Mammary epithelial cell (primary cell): Measurements from ENCODE around the gene PRR13.
"Not testable (repeated sequence)": the region's sequence is repeated elsewhere in the genome, so short reads cannot be mapped to it uniquely, and the experiment has no call there.

Experiments used
- EZH2 ChIP-seq: IDR thresholded peaks from 2 replicates; pipeline ENCODE4 v1.6.1; 2012; ENCODE audit warnings: low read length, inconsistent platforms, borderline replicate concordance
- TF ChIP-seq, protein P1 (sequence below), 2 donors: IDR thresholded peaks in 1 of 2; conservative IDR thresholded peaks in 1 of 2; 2 replicates each; pipeline ENCODE4 v1.5.1; 2011 to 2012; ENCODE audit warnings: inconsistent platforms in 2 of 2, low read length in 2 of 2, mild to moderate bottlenecking in 2 of 2, control low read depth in 1 of 2, low read depth in 1 of 2; ENCODE audit not compliant: insufficient read depth in 1 of 2; ENCODE audit errors: extremely low read depth in 1 of 2

DNA sequence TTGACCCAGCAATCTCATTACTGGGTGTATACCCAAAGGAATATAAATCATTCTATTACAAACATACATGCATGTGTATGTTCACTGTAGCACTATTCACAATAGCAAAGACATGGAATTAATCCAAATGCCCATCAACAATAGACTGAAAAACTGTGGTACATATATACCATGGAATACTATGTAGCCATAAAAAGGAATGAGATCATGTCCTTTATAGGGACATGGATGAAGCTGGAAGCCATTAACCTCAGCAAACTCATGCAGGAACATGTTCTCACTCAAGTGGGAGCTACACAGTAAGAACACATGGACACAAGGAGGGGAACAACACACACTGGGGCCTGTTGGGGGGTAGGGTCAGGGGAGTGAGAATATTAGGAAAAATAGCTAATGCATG is 2.0 kb upstream of the PRR13 start:
- TF ChIP-seq, protein P1, sequence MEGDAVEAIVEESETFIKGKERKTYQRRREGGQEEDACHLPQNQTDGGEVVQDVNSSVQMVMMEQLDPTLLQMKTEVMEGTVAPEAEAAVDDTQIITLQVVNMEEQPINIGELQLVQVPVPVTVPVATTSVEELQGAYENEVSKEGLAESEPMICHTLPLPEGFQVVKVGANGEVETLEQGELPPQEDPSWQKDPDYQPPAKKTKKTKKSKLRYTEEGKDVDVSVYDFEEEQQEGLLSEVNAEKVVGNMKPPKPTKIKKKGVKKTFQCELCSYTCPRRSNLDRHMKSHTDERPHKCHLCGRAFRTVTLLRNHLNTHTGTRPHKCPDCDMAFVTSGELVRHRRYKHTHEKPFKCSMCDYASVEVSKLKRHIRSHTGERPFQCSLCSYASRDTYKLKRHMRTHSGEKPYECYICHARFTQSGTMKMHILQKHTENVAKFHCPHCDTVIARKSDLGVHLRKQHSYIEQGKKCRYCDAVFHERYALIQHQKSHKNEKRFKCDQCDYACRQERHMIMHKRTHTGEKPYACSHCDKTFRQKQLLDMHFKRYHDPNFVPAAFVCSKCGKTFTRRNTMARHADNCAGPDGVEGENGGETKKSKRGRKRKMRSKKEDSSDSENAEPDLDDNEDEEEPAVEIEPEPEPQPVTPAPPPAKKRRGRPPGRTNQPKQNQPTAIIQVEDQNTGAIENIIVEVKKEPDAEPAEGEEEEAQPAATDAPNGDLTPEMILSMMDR (conservative IDR thresholded peaks at IDR 0.05 in 1 of 2, IDR thresholded peaks at IDR 0.05 in 1 of 2; ENCODE audit: extremely low read depth in 1 of 2, insufficient read depth in 1 of 2, low read depth in 1 of 2, low read length in 2 of 2): not testable (repeated sequence)
- not testable (repeated sequence) for TF ChIP-seq EZH2
